ENCODE measurements around the gene CELA1.

- no peak for TF ChIP-seq POLR2AphosphoS5 (IDR thresholded peaks at IDR 0.05; ENCODE audit: low read depth, low read length)
- TF ChIP-seq POLR2A (IDR thresholded peaks at IDR 0.05; ENCODE audit: low read depth, low read length), result no peak
- TF ChIP-seq SPI1 (IDR thresholded peaks at IDR 0.05; ENCODE audit: low read depth, low read length), result no peak
Observed at GRCh38 chr12:51321882-51322281, 24.6 kb downstream of the CELA1 start.

All from GM12891 (cell line).